ENCODE data around the gene CDK5. TPM values are rescaled to one million over a fixed set of nuclear protein-coding genes. Genes with fewer than 3 reads are reported as not detected.

Gene CDK5
- polyA plus RNA-seq, 2 of the 4 experiments (the other 2 are of a cell fraction), result 29.6 to 51.0 TPM

DNA sequence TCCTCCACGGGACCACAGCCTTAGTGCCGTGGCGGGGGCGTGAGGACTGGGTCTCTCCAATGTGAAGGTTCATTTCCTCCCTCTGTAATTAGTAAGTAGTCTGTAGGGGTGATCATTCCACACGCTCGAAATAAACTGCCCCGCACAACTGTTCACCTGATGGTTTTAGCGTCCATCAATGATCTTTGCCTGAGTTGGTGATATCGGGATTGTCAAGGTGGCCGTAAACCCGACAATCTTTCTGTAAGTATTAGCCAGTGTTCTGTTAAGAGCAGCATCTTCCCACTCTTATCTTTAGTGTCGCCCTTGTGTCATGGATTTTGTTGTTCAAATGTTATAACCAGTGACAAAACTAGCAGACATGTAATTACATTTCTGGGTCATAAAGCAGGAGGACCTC lies 46.3 kb upstream of the CDK5 start (continued):
- TF ChIP-seq, protein P1, sequence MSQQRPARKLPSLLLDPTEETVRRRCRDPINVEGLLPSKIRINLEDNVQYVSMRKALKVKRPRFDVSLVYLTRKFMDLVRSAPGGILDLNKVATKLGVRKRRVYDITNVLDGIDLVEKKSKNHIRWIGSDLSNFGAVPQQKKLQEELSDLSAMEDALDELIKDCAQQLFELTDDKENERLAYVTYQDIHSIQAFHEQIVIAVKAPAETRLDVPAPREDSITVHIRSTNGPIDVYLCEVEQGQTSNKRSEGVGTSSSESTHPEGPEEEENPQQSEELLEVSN (IDR thresholded peaks at IDR 0.05; ENCODE audit: borderline replicate concordance, low read depth), result no peak

DNA sequence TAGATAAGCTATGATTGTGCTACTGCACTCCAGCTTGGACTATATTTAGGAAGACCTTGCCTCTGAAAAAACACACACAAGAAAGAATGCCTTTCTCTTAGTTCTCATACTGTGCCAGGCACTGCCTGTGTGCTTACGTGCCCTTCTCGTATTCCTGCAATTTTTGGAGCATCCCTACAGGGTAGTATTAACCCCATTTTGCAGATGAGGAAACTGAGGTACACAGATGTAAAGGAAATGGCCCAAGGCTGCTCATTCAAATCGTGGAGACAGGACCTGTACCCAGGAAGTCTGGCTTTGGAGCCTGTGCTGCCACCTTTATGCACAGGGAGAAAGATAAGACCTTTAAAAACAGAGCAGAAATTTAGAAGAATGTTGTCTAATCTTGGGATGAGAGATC lies 45.3 kb upstream of the CDK5 start:
- no peak for ATAC-seq
- Histone ChIP-seq H3K4me3 (no peak overlapping the region), H3K9me3 (no peaks in the 10 kb centered on the region), H3K4me1 (no peaks in the 10 kb centered on the region), H3K27ac (no peak overlapping the region), H3K4me2 (no peak overlapping the region)
- no peak for DNase-seq (ENCODE audit: low read depth in 1 of 2, low spot score in 1 of 2)
- 86% methylated on average over 3 of the region's 3 CpGs for WGBS (ENCODE audit: missing lambda C conversion rate)
- CTCF ChIA-PET, result interaction anchor here (0.9 to 14.7 kb wide), 6 partner anchors 8 to 117 kb away, joined by 4 to 412 read pairs (median 6); partner anchors contain the start of genes AGAP3, FASTK and TMUB1
- POLR2A ChIA-PET, result no interaction called here
- TF ChIP-seq JUN (IDR thresholded peaks at IDR 0.05), result no peak
- TF ChIP-seq TFCP2L1 (CRISPR knock-in tag; IDR thresholded peaks at IDR 0.05), result no peak
- TF ChIP-seq SMC3 (IDR thresholded peaks at IDR 0.05), result no peak
- TF ChIP-seq ZC3H11A (IDR thresholded peaks at IDR 0.05), result no peak
- TF ChIP-seq CHD2 (IDR thresholded peaks at IDR 0.05; ENCODE audit: low read length, partially characterized antibody), result no peak
- TF ChIP-seq NFE2L2 (conservative IDR thresholded peaks at IDR 0.05; ENCODE audit: low read length), result no peak
- TF ChIP-seq EHMT2 (IDR thresholded peaks at IDR 0.05; ENCODE audit: low read depth), result no peak
- TF ChIP-seq NPAS2 (CRISPR knock-in tag; IDR thresholded peaks at IDR 0.05; ENCODE audit: borderline replicate concordance), result no peak
- TF ChIP-seq ZSCAN20 (CRISPR knock-in tag; IDR thresholded peaks at IDR 0.05), result no peak
- no peak for TF ChIP-seq MAZ (IDR thresholded peaks at IDR 0.05; ENCODE audit: borderline replicate concordance, low read depth, low read length)
- TF ChIP-seq, protein P2, sequence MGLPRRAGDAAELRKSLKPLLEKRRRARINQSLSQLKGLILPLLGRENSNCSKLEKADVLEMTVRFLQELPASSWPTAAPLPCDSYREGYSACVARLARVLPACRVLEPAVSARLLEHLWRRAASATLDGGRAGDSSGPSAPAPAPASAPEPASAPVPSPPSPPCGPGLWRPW (IDR thresholded peaks at IDR 0.05), result no peak
- no peak for TF ChIP-seq TP53 (CRISPR knock-in tag; IDR thresholded peaks at IDR 0.05)
- TF ChIP-seq, protein P3, sequence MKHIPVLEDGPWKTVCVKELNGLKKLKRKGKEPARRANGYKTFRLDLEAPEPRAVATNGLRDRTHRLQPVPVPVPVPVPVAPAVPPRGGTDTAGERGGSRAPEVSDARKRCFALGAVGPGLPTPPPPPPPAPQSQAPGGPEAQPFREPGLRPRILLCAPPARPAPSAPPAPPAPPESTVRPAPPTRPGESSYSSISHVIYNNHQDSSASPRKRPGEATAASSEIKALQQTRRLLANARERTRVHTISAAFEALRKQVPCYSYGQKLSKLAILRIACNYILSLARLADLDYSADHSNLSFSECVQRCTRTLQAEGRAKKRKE (CRISPR knock-in tag; IDR thresholded peaks at IDR 0.05; ENCODE audit: low read depth), result no peak
- no peak for TF ChIP-seq CBX2 (IDR thresholded peaks at IDR 0.05; ENCODE audit: borderline replicate concordance, low read depth)
- TF ChIP-seq, protein P4, sequence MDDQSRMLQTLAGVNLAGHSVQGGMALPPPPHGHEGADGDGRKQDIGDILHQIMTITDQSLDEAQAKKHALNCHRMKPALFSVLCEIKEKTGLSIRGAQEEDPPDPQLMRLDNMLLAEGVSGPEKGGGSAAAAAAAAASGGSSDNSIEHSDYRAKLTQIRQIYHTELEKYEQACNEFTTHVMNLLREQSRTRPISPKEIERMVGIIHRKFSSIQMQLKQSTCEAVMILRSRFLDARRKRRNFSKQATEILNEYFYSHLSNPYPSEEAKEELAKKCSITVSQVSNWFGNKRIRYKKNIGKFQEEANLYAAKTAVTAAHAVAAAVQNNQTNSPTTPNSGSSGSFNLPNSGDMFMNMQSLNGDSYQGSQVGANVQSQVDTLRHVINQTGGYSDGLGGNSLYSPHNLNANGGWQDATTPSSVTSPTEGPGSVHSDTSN (IDR thresholded peaks at IDR 0.05), result no peak
- TF ChIP-seq HOXA7 (CRISPR knock-in tag; IDR thresholded peaks at IDR 0.05), result no peak
- TF ChIP-seq FOSL2 (IDR thresholded peaks at IDR 0.05), result no peak
- TF ChIP-seq FOSL2 (CRISPR knock-in tag; IDR thresholded peaks at IDR 0.05), result no peak
- no peak for TF ChIP-seq RAD21 (conservative IDR thresholded peaks at IDR 0.05 in 1 of 2, IDR thresholded peaks at IDR 0.05 in 1 of 2)
- no peak for TF ChIP-seq FOSB (CRISPR knock-in tag; IDR thresholded peaks at IDR 0.05)
- FAIRE-seq, result no peak

DNA sequence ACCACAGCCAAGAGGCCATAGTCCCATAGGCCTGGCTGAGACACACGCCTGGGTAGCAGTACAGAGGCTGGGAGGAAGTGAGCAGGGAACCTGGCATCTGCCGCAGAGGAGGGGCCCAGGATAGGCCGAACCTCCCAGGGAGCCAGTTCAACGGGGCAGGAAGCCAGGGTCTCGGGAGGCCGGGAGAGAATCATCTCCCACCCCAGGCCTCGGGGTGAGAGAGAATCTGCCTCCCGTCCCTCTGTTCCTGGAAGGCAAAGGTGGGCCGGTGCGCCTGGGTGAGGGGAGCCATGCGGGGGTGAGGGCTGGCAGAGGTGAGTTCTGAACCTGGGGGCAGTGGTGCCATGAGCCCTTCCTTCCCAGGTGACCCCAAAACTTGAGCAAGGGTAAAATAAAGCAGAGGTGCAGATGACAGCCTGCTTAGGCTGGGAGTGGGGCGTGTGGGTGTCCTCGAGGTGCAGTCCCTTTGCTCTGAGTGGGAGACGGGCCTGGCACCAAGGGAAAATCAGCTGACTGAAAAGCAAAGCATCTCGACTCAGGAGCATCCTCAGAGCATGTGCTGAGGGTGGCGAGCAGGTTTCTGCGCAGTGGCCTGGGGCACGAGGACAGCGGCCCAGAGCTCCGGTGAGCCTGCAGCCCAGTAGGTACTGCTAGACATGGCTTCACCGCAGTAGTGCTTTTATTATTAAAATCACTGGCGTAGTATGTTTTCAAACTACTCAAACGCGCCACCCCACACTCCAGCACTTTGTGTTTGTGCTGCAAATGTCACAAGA lies 44.1 kb upstream of the CDK5 start:
- FAIRE-seq, result no peak
- Histone ChIP-seq H3K27ac (no peak overlapping the region), H3K4me1 (no peaks in the 10 kb centered on the region), H3K9me3 (no peaks in the 10 kb centered on the region), H3K4me2 (no peak overlapping the region), H3K4me3 (no peak overlapping the region)
- 91% methylated on average over 24 of the region's 24 CpGs for WGBS (ENCODE audit: missing lambda C conversion rate)
- ChIA-PET POLR2A (no interaction called here), CTCF (interaction anchor here (0.6 to 14.7 kb wide), 6 partner anchors 10 to 1421 kb away, joined by 3 to 412 read pairs (median 6); partner anchors contain the start of genes AGAP3, FASTK and TMUB1)
- ATAC-seq, result no peak; a peak in 2 of 6 replicates
- DNase-seq (ENCODE audit: low read depth in 1 of 2, low spot score in 1 of 2), result no peak
- TF ChIP-seq ZNF302 (CRISPR knock-in tag; IDR thresholded peaks at IDR 0.05), result no peak
- no peak for TF ChIP-seq ZFP36 (IDR thresholded peaks at IDR 0.05; ENCODE audit: borderline replicate concordance, partially characterized antibody)
- no peak for TF ChIP-seq RFX5 (IDR thresholded peaks at IDR 0.05)
- TF ChIP-seq CHD2 (IDR thresholded peaks at IDR 0.05; ENCODE audit: low read length, partially characterized antibody), result no peak
- TF ChIP-seq, protein P5, sequence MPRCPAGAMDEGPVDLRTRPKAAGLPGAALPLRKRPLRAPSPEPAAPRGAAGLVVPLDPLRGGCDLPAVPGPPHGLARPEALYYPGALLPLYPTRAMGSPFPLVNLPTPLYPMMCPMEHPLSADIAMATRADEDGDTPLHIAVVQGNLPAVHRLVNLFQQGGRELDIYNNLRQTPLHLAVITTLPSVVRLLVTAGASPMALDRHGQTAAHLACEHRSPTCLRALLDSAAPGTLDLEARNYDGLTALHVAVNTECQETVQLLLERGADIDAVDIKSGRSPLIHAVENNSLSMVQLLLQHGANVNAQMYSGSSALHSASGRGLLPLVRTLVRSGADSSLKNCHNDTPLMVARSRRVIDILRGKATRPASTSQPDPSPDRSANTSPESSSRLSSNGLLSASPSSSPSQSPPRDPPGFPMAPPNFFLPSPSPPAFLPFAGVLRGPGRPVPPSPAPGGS (IDR thresholded peaks at IDR 0.05), result no peak
- TF ChIP-seq CBX8 (IDR thresholded peaks at IDR 0.05), result no peak
- TF ChIP-seq, protein P6, sequence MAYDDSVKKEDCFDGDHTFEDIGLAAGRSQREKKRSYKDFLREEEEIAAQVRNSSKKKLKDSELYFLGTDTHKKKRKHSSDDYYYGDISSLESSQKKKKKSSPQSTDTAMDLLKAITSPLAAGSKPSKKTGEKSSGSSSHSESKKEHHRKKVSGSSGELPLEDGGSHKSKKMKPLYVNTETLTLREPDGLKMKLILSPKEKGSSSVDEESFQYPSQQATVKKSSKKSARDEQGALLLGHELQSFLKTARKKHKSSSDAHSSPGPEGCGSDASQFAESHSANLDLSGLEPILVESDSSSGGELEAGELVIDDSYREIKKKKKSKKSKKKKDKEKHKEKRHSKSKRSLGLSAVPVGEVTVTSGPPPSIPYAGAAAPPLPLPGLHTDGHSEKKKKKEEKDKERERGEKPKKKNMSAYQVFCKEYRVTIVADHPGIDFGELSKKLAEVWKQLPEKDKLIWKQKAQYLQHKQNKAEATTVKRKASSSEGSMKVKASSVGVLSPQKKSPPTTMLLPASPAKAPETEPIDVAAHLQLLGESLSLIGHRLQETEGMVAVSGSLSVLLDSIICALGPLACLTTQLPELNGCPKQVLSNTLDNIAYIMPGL (CRISPR knock-in tag; IDR thresholded peaks at IDR 0.05; ENCODE audit: borderline replicate concordance), result no peak
- TF ChIP-seq, protein P7, sequence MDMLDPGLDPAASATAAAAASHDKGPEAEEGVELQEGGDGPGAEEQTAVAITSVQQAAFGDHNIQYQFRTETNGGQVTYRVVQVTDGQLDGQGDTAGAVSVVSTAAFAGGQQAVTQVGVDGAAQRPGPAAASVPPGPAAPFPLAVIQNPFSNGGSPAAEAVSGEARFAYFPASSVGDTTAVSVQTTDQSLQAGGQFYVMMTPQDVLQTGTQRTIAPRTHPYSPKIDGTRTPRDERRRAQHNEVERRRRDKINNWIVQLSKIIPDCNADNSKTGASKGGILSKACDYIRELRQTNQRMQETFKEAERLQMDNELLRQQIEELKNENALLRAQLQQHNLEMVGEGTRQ (IDR thresholded peaks at IDR 0.05), result no peak
- no peak for TF ChIP-seq RCOR1 (IDR thresholded peaks at IDR 0.05; ENCODE audit: low read depth, low read length)
- TF ChIP-seq POLR2AphosphoS2 (conservative IDR thresholded peaks at IDR 0.05; ENCODE audit: low read length), result no peak

Measured in A549 (cell line).